OCI-LY3 (cell line): ENCODE measurements around the gene UBTD1.

ENCODE experiments used
- CTCF ChIP-seq: fragments of 200-600, 300-600 bp; sonication (generic); IDR thresholded peaks from 2 replicates; pipeline ENCODE4 v1.5.1; 2014; ENCODE audit warnings: antibody characterized with exemption, low read length, low read depth
- EZH2phosphoT487 ChIP-seq: fragments of 200-600 bp; shearing (Covaris generic); IDR thresholded peaks from 2 replicates; pipeline ENCODE4 v1.6.1; 2018; ENCODE audit warnings: antibody characterized with exemption, mixed run types, low read depth

- TF ChIP-seq CTCF (no peak), EZH2phosphoT487 (no peak)
Observed at GRCh38 chr10:97601268-97602215, 102.8 kb downstream of the UBTD1 start.
